GM12878 (cell line): ENCODE measurements around the gene SETBP1. TPM values are rescaled to one million over a fixed set of nuclear protein-coding genes. Genes with fewer than 3 reads are reported as not detected.
A peak's percentile ranks its signal among the peaks of the same experiment; 100 is the strongest.

Experiments
- ATAC-seq: fragments of 200-7000 bp; cut with Tn5 transposase; 3 replicates; pipeline ENCODE4 v1.9.1; 2020; ENCODE audit warnings: mild to moderate bottlenecking, moderate library complexity
- BruUV-seq: library from RNA; stranded (reverse); fragments of 400-500 nt; replicated peaks from 2 replicates; lab custom pipeline; 2021; lab: Mats Ljungman, UMichigan
- CTCF ChIA-PET: fragments of 300-600 bp; sonication (Branson Sonifier 250); formaldehyde crosslinking; extraction: SDS; loops from one replicate; lab custom pipeline; 2021; ENCODE audit warnings: inconsistent platforms; lab: Yijun Ruan, JAX
- POLR2A ChIA-PET: fragments of 350-600 bp; formaldehyde crosslinking; extraction: SDS; loops from one replicate; lab custom pipeline; 2021; ENCODE audit warnings: inconsistent platforms; lab: Charles Lee
- RAD21 ChIA-PET: fragments of 300-600 bp; sonication (Branson Sonifier 250); formaldehyde crosslinking; loops from one replicate; lab custom pipeline; 2023; ENCODE audit warnings: antibody characterized with exemption; ENCODE audit not compliant: unreplicated experiment; lab: Charles Lee
- SMC1A ChIA-PET: fragments of 300-600 bp; sonication (Branson Sonifier 250); formaldehyde crosslinking; loops from one replicate; lab custom pipeline; 2023; ENCODE audit not compliant: unreplicated experiment, uncharacterized antibody; lab: Charles Lee
- DNase-seq: peaks from one replicate; pipeline ENCODE4 v3.0.0-alpha.2; 2011; ENCODE audit warnings: low read depth, low spot score
- FAIRE-seq: peaks from 3 replicates; lab custom pipeline; 2011; peaks lifted over from hg19 to GRCh38; lab: Jason Lieb, UNC
- H2AFZ ChIP-seq: 2 replicates; pipeline ENCODE4 v1.6.0; 2011; ENCODE audit warnings: low read depth, low read length, control low read depth; ENCODE audit not compliant: control insufficient read depth
- H3K27ac ChIP-seq: 2 replicates; pipeline ENCODE4 v1.5.1; 2011; ENCODE audit warnings: control low read depth; ENCODE audit not compliant: control insufficient read depth, insufficient read depth
- H3K27me3 ChIP-seq, 2 experiments: replicated peaks in 1 of 2; 2 replicates each; pipeline versions ENCODE4 v1.6.0 to v1.6.1; 2011; ENCODE audit warnings: low read length in 1 of 2; ENCODE audit not compliant: control insufficient read depth in 2 of 2, insufficient read depth in 2 of 2
- H3K36me3 ChIP-seq, 2 experiments: 2 replicates each; pipeline ENCODE4 v1.5.1; 2011; ENCODE audit warnings: low read length in 1 of 2; ENCODE audit not compliant: control insufficient read depth in 2 of 2, insufficient read depth in 2 of 2
- H3K4me1 ChIP-seq: 2 replicates; pipeline ENCODE4 v1.6.1; 2011; ENCODE audit warnings: mild to moderate bottlenecking, low read length, moderate library complexity, mixed read lengths; ENCODE audit not compliant: control insufficient read depth, insufficient read depth
- H3K4me2 ChIP-seq: 2 replicates; pipeline ENCODE4 v1.6.0; 2011; ENCODE audit warnings: control low read depth; ENCODE audit not compliant: control insufficient read depth, insufficient read depth
- H3K4me3 ChIP-seq: fragments of 200-600 bp; sonication (generic); 2 replicates; pipeline ENCODE4 v1.5.1; 2016
- H3K79me2 ChIP-seq: 2 replicates; pipeline ENCODE4 v1.6.0; 2011; ENCODE audit warnings: low read length; ENCODE audit not compliant: control insufficient read depth, insufficient read depth
- H3K9ac ChIP-seq: 2 replicates; pipeline ENCODE4 v1.8.0; 2011; ENCODE audit warnings: low read length, control low read depth, mixed read lengths; ENCODE audit not compliant: control insufficient read depth, insufficient read depth
- H3K9me3 ChIP-seq: replicated peaks from 3 replicates; pipeline ENCODE4 v1.5.1; 2011; ENCODE audit warnings: mild to moderate bottlenecking, low read length; ENCODE audit not compliant: control insufficient read depth, insufficient read depth
- H4K20me1 ChIP-seq: 2 replicates; pipeline ENCODE4 v1.6.0; 2011; ENCODE audit not compliant: control insufficient read depth, insufficient read depth
- YY1 ChIP-seq: IDR thresholded peaks from 2 replicates; pipeline ENCODE4 v1.6.1; 2011; ENCODE audit warnings: low read depth, mild to moderate bottlenecking, low read length
- WGBS: methylation state at CpG from one replicate; pipeline ENCODE4 v1.1.6; 2016; ENCODE audit warnings: low lambda C conversion rate; ENCODE audit not compliant: insufficient replicate concordance, insufficient coverage; ENCODE audit errors: missing lambda C conversion rate; 5-methylcytosine and 5-hydroxymethylcytosine counted together
- in situ Hi-C: fragments of 300-500 bp; cut with MboI; formaldehyde crosslinking; loops from 9 replicates; pipeline ENCODE4 v1.14.3; 2018; ENCODE audit warnings: mixed read lengths
- intact Hi-C: fragments of 100-400 bp; cut with micrococcal nuclease; formaldehyde crosslinking; loops from one replicate; pipeline ENCODE4 v1.14.2; 2022; ENCODE audit not compliant: unreplicated experiment
- polyA plus RNA-seq, 11 experiments: library from polyadenylated mRNA; depleted of rRNA in 4 of 11; unstranded in 6 of 11; stranded (reverse) in 5 of 11; fragments of >200 nt; fragmentation: Nextera tagmentation in 4 of 11; fragmentation: Illumina TruSeq in 1 of 11; extraction: Ambion mirVana in 4 of 11; extraction: Trizol in 1 of 11; gene quantifications; 1 replicate in 1 of 11; 2 replicates in 10 of 11; pipeline versions ENCODE4 v1.2.1 to v1.2.3, GENCODE V29; 2011 to 2016; ENCODE audit warnings: inconsistent platforms in 2 of 11, missing spikeins in 2 of 11, low read depth in 1 of 11
- total RNA-seq, 4 experiments: library from RNA; depleted of rRNA in 3 of 4; stranded (reverse); fragments of >200 nt in 3 of 4; fragmentation: Illumina TruSeq in 1 of 4; extraction: Trizol in 1 of 4; gene quantifications; 2 replicates each; pipeline versions ENCODE4 v1.2.1 to v1.2.3, GENCODE V29; 2013 to 2021
- TF ChIP-seq, protein P1 (sequence below): fragments of 450-650 bp; conservative IDR thresholded peaks from 2 replicates; pipeline ENCODE4 v1.6.1; 2017; ENCODE audit warnings: mild to moderate bottlenecking, moderate library complexity

SETBP1 gene
- total and polyA plus RNA-seq, 10 of the 15 experiments (the other 5 are each of a cell fraction or from before 2014, with no cell fraction given): 0.99 to 29.7 (median 8.3) TPM

DNA sequence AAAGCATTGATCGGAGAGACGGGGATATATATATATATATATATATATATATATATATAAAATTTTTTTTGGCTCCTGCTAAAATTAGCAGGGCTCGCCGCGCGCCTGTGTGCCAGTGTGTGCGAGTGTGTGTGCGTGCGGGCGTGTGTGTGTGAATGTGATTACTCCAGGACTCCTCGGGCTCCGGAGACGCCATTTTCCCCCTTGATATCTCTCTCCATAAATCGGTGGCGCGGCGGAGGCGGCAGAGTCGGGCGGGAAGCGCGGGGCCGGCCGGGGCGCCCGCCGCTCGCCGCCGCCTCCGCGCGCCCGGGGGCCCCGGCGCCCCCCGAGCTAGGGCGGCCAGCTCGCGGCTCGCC lies 795 bp upstream of the SETBP1 start:
- peak overlapping the region; percentile 79; the same call in 1 of the 2 replicates for H3K9ac ChIP-seq
- no peaks in the 10 kb centered on the region; a peak in 1 of 4 replicates for H3K36me3 ChIP-seq
- no peak for FAIRE-seq
- H3K79me2 ChIP-seq: peaks cover 19% of the 10 kb centered on the region
- POLR2A ChIA-PET: interaction anchor here (0.7 to 1.4 kb wide), 10 partner anchors 17 to 482 kb away, joined by 3 to 8 read pairs (median 4); no protein-coding TSS in a partner anchor
- TF ChIP-seq, protein P1, sequence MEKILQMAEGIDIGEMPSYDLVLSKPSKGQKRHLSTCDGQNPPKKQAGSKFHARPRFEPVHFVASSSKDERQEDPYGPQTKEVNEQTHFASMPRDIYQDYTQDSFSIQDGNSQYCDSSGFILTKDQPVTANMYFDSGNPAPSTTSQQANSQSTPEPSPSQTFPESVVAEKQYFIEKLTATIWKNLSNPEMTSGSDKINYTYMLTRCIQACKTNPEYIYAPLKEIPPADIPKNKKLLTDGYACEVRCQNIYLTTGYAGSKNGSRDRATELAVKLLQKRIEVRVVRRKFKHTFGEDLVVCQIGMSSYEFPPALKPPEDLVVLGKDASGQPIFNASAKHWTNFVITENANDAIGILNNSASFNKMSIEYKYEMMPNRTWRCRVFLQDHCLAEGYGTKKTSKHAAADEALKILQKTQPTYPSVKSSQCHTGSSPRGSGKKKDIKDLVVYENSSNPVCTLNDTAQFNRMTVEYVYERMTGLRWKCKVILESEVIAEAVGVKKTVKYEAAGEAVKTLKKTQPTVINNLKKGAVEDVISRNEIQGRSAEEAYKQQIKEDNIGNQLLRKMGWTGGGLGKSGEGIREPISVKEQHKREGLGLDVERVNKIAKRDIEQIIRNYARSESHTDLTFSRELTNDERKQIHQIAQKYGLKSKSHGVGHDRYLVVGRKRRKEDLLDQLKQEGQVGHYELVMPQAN: no peak
- peak; percentile 83 for TF ChIP-seq YY1
- TF ChIP-seq, all 136 proteins: peak for 1
- Histone ChIP-seq H3K27me3 (peaks cover 0 to 3% of the 10 kb centered on the region in 2 experiments; a peak in 1 of 4 replicates), H3K27ac (peak overlapping the region; percentile 82; the same call in 1 of the 2 replicates), H2AFZ (no peak overlapping the region), H3K9me3 (no peaks in the 10 kb centered on the region), H3K4me1 (peaks cover 14% of the 10 kb centered on the region), H3K4me2 (peak overlapping the region; percentile 14; the same call in 1 of the 2 replicates), H4K20me1 (no peaks in the 10 kb centered on the region), H3K4me3 (peak overlapping the region; percentile 75; the same call in 1 of the 2 replicates)
- ATAC-seq: no peak
- intact Hi-C loops: loop anchor here (1.0 to 10.0 kb wide), 8 partner anchors 79 to 702 kb away; no protein-coding TSS in a partner anchor
- ChIA-PET SMC1A (interaction anchor here (0.9 to 2.5 kb wide), 6 partner anchors 26 to 209 kb away, joined by 3 to 9 read pairs (median 4); no protein-coding TSS in a partner anchor), RAD21 (interaction anchor here (0.6 to 2.9 kb wide), 26 partner anchors 20 to 533 kb away, joined by 3 to 31 read pairs (median 4); no protein-coding TSS in a partner anchor), CTCF (interaction anchor here (0.6 to 2.7 kb wide), 8 partner anchors 43 to 539 kb away, joined by 3 to 12 read pairs (median 3); no protein-coding TSS in a partner anchor)
- WGBS: 0% methylated on average over 36 of the region's 41 CpGs
- in situ Hi-C loops: loop anchor here (5.0 kb wide), 1 partner anchor 532 kb away; no protein-coding TSS in a partner anchor
- no peak for DNase-seq
- BruUV-seq: no TSS peak
